PC-3 (cell line): ENCODE data around the gene AHCYL1. TPM values are rescaled to one million over a fixed set of nuclear protein-coding genes. Genes with fewer than 3 reads are reported as not detected.

Experiments
- ATAC-seq: fragments of 200-7000 bp; cut with Tn5 transposase; 2 replicates; pipeline ENCODE4 v1.9.1; 2020; ENCODE audit warnings: mild to moderate bottlenecking, moderate library complexity
- BruUV-seq: library from RNA; stranded (reverse); fragments of 400-500 nt; replicated peaks from 2 replicates; lab custom pipeline; 2021; lab: Mats Ljungman, UMichigan
- CTCF ChIA-PET: fragments of 300-600 bp; sonication (Branson Sonifier 250); formaldehyde crosslinking; loops from one replicate; lab custom pipeline; 2022; ENCODE audit warnings: antibody characterized with exemption; lab: Charles Lee
- POLR2A ChIA-PET: fragments of 300-600 bp; sonication (Branson Sonifier 250); formaldehyde crosslinking; loops from one replicate; lab custom pipeline; 2022; ENCODE audit warnings: antibody characterized with exemption; ENCODE audit not compliant: unreplicated experiment; lab: Charles Lee
- DNase-seq: peaks from one replicate; pipeline ENCODE4 v3.0.0-alpha.2; 2015
- H2AFZ ChIP-seq: fragments of 300-600 bp; sonication (generic); 2 replicates; pipeline ENCODE4 v1.6.0; 2016; ENCODE audit warnings: antibody characterized with exemption, low read length
- H3F3A ChIP-seq: fragments of 300-600 bp; sonication (generic); one replicate; pipeline ENCODE4 v1.6.0; 2017; ENCODE audit warnings: antibody characterized with exemption, low read length, control low read depth, mild to moderate bottlenecking; ENCODE audit not compliant: unreplicated experiment
- H3K27ac ChIP-seq: fragments of 300-600 bp; sonication (generic); 2 replicates; pipeline ENCODE4 v1.5.1; 2016; ENCODE audit warnings: mild to moderate bottlenecking, low read length
- H3K27me3 ChIP-seq: fragments of 300-600 bp; sonication (generic); 2 replicates; pipeline ENCODE4 v1.6.1; 2016; ENCODE audit warnings: low read length, mixed read lengths
- H3K36me3 ChIP-seq: fragments of 300-600 bp; sonication (generic); 2 replicates; pipeline ENCODE4 v1.6.1; 2016; ENCODE audit warnings: low read depth, mixed run types, low read length, mixed read lengths
- H3K4me1 ChIP-seq: fragments of 300-600 bp; sonication (generic); 2 replicates; pipeline ENCODE4 v1.5.1; 2016; ENCODE audit warnings: low read length; ENCODE audit not compliant: insufficient read depth
- H3K4me2 ChIP-seq: fragments of 300-600 bp; sonication (generic); 2 replicates; pipeline ENCODE4 v1.6.0; 2016; ENCODE audit warnings: low read length
- H3K4me3 ChIP-seq: fragments of 300-600 bp; sonication (generic); 2 replicates; pipeline ENCODE4 v1.5.1; 2016; ENCODE audit warnings: mild to moderate bottlenecking, low read length, mixed read lengths
- H3K79me2 ChIP-seq: fragments of 300-600 bp; sonication (generic); 2 replicates; pipeline ENCODE4 v1.6.1; 2017; ENCODE audit warnings: low read length, mixed read lengths
- H3K9ac ChIP-seq: fragments of 300-600 bp; sonication (generic); 2 replicates; pipeline ENCODE4 v1.6.0; 2016; ENCODE audit warnings: mild to moderate bottlenecking, low read length
- H3K9me2 ChIP-seq: fragments of 300-600 bp; sonication (generic); replicated peaks from 2 replicates; pipeline ENCODE4 v1.6.1; 2016; ENCODE audit warnings: mixed run types, low read length, mixed read lengths
- H3K9me3 ChIP-seq: fragments of 300-600 bp; sonication (generic); 2 replicates; pipeline ENCODE4 v1.6.1; 2016; ENCODE audit warnings: low read length, mixed read lengths
- H4K20me1 ChIP-seq: fragments of 300-600 bp; sonication (generic); 2 replicates; pipeline ENCODE4 v1.6.1; 2016; ENCODE audit warnings: low read length, mixed read lengths
- CTCF ChIP-seq: fragments of 300-600 bp; sonication (generic); conservative IDR thresholded peaks from 2 replicates; pipeline ENCODE4 v1.5.1; 2017; ENCODE audit warnings: antibody characterized with exemption, low read depth, mild to moderate bottlenecking, low read length
- EZH2 ChIP-seq: fragments of 300-600 bp; sonication (generic); IDR thresholded peaks from one replicate; pipeline ENCODE4 v1.6.1; 2017; ENCODE audit warnings: antibody characterized with exemption, mild to moderate bottlenecking, low read length; ENCODE audit not compliant: unreplicated experiment
- EZH2phosphoT487 ChIP-seq: fragments of 300-600 bp; sonication (generic); IDR thresholded peaks from 2 replicates; pipeline ENCODE4 v1.6.1; 2018; ENCODE audit warnings: mild to moderate bottlenecking, antibody characterized with exemption, low read length, borderline replicate concordance
- intact Hi-C: fragments of 100-400 bp; cut with micrococcal nuclease; formaldehyde crosslinking; loops from 2 replicates; pipeline ENCODE4 v1.9.0; 2023
- total RNA-seq: library from RNA; depleted of rRNA; stranded (reverse); fragments of >200 nt; gene quantifications from 2 replicates; pipeline ENCODE4 v1.2.3, GENCODE V29; 2014

The AHCYL1 gene
- total RNA-seq, 1 experiment from 2014 or later, result 35.8 TPM

- Histone ChIP-seq H3K4me1 (no peaks in the 10 kb centered on the region), H2AFZ (no peak overlapping the region), H3K9me3 (no peaks in the 10 kb centered on the region), H3K27ac (no peak overlapping the region), H3K9me2 (no peaks in the 10 kb centered on the region), H3K79me2 (no peaks in the 10 kb centered on the region), H3K36me3 (no peaks in the 10 kb centered on the region), H3F3A (no peaks in the 10 kb centered on the region), H3K4me3 (no peak overlapping the region), H3K4me2 (no peak overlapping the region), H4K20me1 (no peaks in the 10 kb centered on the region), H3K9ac (no peak overlapping the region), H3K27me3 (no peaks in the 10 kb centered on the region)
- intact Hi-C loops, result no loop called here
- ATAC-seq, result no peak
- TF ChIP-seq EZH2phosphoT487, result no peak
- TF ChIP-seq CTCF, result no peak
- no peak for TF ChIP-seq EZH2
- ChIA-PET CTCF (no interaction called here), POLR2A (no interaction called here)
- BruUV-seq, result no TSS peak
- no peak for DNase-seq
Observed at GRCh38 chr1:110068646-110069403, 84.3 kb downstream of the AHCYL1 start.

GRCh38 chr1:110069404-110070281 lies 85.1 kb downstream of the AHCYL1 start:
- BruUV-seq, result no TSS peak
- no peaks in the 10 kb centered on the region for H3K36me3 ChIP-seq
- no peak overlapping the region for H3K9ac ChIP-seq
- H3K27ac ChIP-seq, result no peak overlapping the region
- no peak for TF ChIP-seq CTCF
- no peak for TF ChIP-seq EZH2phosphoT487
- TF ChIP-seq EZH2, result no peak
- intact Hi-C loops, result no loop called here
- DNase-seq (no peak), ATAC-seq (no peak)
- no peak overlapping the region for H2AFZ ChIP-seq
- ChIA-PET CTCF (no interaction called here), POLR2A (no interaction called here)
- H3K9me3 ChIP-seq, result no peaks in the 10 kb centered on the region
- no peak overlapping the region for H3K4me2 ChIP-seq
- H3K4me1 ChIP-seq, result no peaks in the 10 kb centered on the region
- H3K4me3 ChIP-seq, result no peak overlapping the region
- no peaks in the 10 kb centered on the region for H3F3A ChIP-seq
- H4K20me1 ChIP-seq, result no peaks in the 10 kb centered on the region
- H3K9me2 ChIP-seq, result no peaks in the 10 kb centered on the region
- no peaks in the 10 kb centered on the region for H3K79me2 ChIP-seq
- no peaks in the 10 kb centered on the region for H3K27me3 ChIP-seq
